B cell (primary cell): ENCODE data around the gene HDAC10.

Source experiments
- CTCF ChIP-seq: fragments of 200-600 bp; IDR thresholded peaks from one replicate; pipeline ENCODE4 v1.8.0; 2022; ENCODE audit warnings: antibody characterized with exemption, mild to moderate bottlenecking
- EZH2 ChIP-seq: IDR thresholded peaks from 2 replicates; pipeline ENCODE4 v1.6.1; 2012; ENCODE audit warnings: borderline replicate concordance, low read depth, mild to moderate bottlenecking, moderate library complexity, low read length; ENCODE audit not compliant: insufficient read depth, poor library complexity, severe bottlenecking

- no peak for TF ChIP-seq CTCF
- no peak for TF ChIP-seq EZH2
Measured at GRCh38 chr22:50277761-50278160, 26.7 kb upstream of the HDAC10 start.
